DMS79 treated with DMSO at 0.1 percent for 48 hours (cell line): ENCODE data around the gene SIGLECL1.

Experiments used
- DNase-seq: peaks from one replicate; lab custom pipeline; 2025; lab: John Stamatoyannopoulos, UW

The SIGLECL1 gene

GRCh38 chr19:51295382-51296126 lies 44.7 kb downstream of the SIGLECL1 start:
- peak; percentile 52 for DNase-seq

GRCh38 chr19:51296336-51297093 lies 45.6 kb downstream of the SIGLECL1 start:
- peak; percentile 13 for DNase-seq

GRCh38 chr19:51297406-51297805 lies 46.5 kb downstream of the SIGLECL1 start:
- DNase-seq = no peak

GRCh38 chr19:51301266-51301665 lies 50.4 kb downstream of the SIGLECL1 start:
- DNase-seq = no peak

- DNase-seq = no peak
Measured at GRCh38 chr19:51305479-51305878, 54.6 kb downstream of the SIGLECL1 start.

- DNase-seq = peak; percentile 34
Measured at GRCh38 chr19:51311351-51312257, 60.7 kb downstream of the SIGLECL1 start, which contains the start of gene IGLON5. Gene IGLON5 (plus strand): TSS chr19:51311644. CDS start chr19:51311848, 204 bp downstream.

- DNase-seq = no peak
Measured at GRCh38 chr19:51316688-51317087, 65.8 kb downstream of the SIGLECL1 start.

- no peak for DNase-seq
Measured at GRCh38 chr19:51317376-51317775, 66.5 kb downstream of the SIGLECL1 start.

GRCh38 chr19:51317968-51318367 lies 67.1 kb downstream of the SIGLECL1 start:
- no peak for DNase-seq
